Measurements from ENCODE around the gene STK11IP.
A peak's percentile ranks its signal among the peaks of the same experiment; 100 is the strongest.

STK11IP gene

GRCh38 chr2:219612577-219613286 lies 15.1 kb downstream of the STK11IP start:
- H3K4me3 ChIP-seq (ENCODE audit: low read depth, low read length): no peak overlapping the region
- DNase-seq (ENCODE audit: low read depth): no peak

- H3K4me3 ChIP-seq (ENCODE audit: low read depth, low read length): no peak overlapping the region
- DNase-seq (ENCODE audit: low read depth): no peak
Observed at GRCh38 chr2:219613461-219614070, 15.9 kb downstream of the STK11IP start.

- no peak for DNase-seq (ENCODE audit: low read depth)
- H3K4me3 ChIP-seq (ENCODE audit: low read depth, low read length): no peak overlapping the region
Observed at GRCh38 chr2:219614076-219614860, 16.6 kb downstream of the STK11IP start.

DNA sequence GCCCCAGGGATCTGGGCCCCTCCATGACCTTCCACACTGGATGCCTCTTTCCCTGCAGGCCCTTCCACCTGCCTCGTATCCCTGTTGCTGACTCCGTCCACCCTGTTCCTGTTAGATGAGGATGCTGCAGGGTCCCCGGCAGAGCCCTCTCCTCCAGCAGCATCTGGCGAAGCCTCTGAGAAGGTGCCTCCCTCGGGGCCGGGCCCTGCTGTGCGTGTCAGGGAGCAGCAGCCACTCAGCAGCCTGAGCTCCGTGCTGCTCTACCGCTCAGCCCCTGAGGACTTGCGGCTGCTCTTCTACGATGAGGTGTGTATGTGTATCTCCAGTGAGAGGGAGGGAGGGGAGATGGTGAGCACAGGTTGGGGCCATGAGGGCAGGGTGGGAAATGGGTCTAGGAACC lies 17.4 kb downstream of the STK11IP start:
- H3K4me3 ChIP-seq (ENCODE audit: low read depth, low read length): no peak overlapping the region
- no peak for DNase-seq (ENCODE audit: low read depth)

DNA sequence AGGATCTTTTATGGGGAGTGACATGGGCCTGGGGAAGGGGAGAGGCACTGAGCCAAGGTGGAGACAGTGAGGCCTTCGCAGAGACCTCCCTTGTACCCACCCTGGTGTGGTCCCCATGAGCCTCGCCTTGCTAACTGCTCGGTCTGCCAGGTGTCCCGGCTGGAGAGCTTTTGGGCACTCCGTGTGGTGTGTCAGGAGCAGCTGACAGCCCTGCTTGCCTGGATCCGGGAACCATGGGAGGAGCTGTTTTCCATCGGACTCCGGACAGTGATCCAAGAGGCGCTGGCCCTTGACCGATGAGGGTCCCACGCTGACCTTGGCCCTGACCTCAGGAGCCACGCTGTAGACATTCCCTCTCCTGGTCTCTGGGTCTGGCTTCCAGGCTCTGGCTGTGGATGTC lies 18.2 kb downstream of the STK11IP start:
- no peak for DNase-seq (ENCODE audit: low read depth)
- H3K4me3 ChIP-seq (ENCODE audit: low read depth, low read length): no peak overlapping the region

DNA sequence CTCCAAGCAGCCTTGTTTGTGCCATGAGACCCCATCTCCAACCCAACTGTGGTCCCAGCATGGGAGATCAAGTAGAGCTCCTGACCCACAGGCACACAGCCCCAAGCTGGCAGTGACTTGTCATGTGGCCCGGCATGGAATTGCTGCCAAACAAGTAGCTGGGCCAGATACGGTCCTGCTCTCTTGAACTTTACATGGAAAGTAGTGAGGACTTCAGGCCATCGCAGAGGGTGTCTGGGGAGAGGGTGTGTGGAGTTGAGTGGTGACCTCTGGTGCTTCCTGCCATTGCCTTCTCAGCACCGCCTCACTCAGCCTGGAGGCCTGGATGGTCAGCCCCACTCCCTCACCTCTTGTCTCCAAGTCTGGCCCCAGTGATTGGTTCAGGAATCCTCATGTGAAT lies 18.9 kb downstream of the STK11IP start:
- no peak overlapping the region for H3K4me3 ChIP-seq (ENCODE audit: low read depth, low read length)
- DNase-seq (ENCODE audit: low read depth): no peak

GRCh38 chr2:219618733-219619122 lies 21.1 kb downstream of the STK11IP start:
- no peak overlapping the region for H3K4me3 ChIP-seq (ENCODE audit: low read depth, low read length)
- DNase-seq (ENCODE audit: low read depth): no peak

DNA sequence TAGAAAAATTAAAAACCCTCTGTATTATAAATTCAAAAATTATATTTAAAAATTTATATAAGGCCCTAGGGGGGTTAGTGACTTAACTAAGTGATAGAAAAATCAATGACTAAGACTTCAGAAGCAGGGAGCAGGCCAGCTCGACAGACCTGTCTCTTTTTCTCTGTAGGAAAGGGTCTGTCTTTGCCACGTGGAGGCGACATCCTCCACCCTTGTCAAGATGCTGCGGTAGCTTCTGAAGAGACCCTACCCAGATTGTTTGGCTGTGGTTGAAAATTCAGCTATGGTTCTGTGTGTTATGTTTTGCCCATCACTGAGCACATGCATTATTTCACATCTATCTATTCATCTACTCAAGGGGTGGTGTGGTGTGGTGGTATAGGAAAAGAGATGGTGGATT lies 21.6 kb downstream of the STK11IP start:
- H3K4me3 ChIP-seq (ENCODE audit: low read depth, low read length): no peak overlapping the region
- DNase-seq (ENCODE audit: low read depth): no peak

- no peak for DNase-seq (ENCODE audit: low read depth)
- no peak overlapping the region for H3K4me3 ChIP-seq (ENCODE audit: low read depth, low read length)
Observed at GRCh38 chr2:219620546-219620945, 22.9 kb downstream of the STK11IP start.

GRCh38 chr2:219621935-219622334 lies 24.3 kb downstream of the STK11IP start:
- H3K4me3 ChIP-seq (ENCODE audit: low read depth, low read length): no peak overlapping the region
- DNase-seq (ENCODE audit: low read depth): no peak

DNA sequence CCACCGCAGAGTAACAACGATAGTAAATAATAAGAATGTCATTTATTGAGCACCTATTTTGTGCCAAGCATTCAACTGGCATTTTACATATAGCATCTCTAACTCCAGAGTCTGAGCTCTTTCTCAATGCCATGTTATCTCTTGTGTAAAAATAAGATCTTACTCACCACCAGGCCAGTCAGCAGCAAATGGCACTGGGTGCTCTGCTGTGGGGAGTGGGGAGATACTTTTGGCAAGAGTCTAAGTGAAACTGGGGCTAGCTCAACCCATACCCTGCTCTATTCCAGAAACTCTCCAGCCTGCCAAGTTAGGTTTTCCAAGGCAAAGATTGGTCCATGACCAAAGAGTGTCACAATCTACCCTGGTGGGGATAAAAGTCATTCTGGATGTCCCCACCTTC lies 24.8 kb downstream of the STK11IP start:
- no peak for DNase-seq (ENCODE audit: low read depth)
- no peak overlapping the region for H3K4me3 ChIP-seq (ENCODE audit: low read depth, low read length)

GRCh38 chr2:219624565-219624964 lies 26.9 kb downstream of the STK11IP start:
- no peak for DNase-seq (ENCODE audit: low read depth)
- H3K4me3 ChIP-seq (ENCODE audit: low read depth, low read length): no peak overlapping the region

- H3K4me3 ChIP-seq (ENCODE audit: low read depth, low read length): no peak overlapping the region
- no peak for DNase-seq (ENCODE audit: low read depth)
Observed at GRCh38 chr2:219625179-219625578, 27.5 kb downstream of the STK11IP start.

GRCh38 chr2:219626540-219626939 lies 28.9 kb downstream of the STK11IP start:
- DNase-seq (ENCODE audit: low read depth): no peak
- H3K4me3 ChIP-seq (ENCODE audit: low read depth, low read length): no peak overlapping the region

GRCh38 chr2:219627103-219628100 lies 29.7 kb downstream of the STK11IP start, which contains the start of gene SLC4A3:
Gene SLC4A3, plus strand, starts transcription at chr2:219627630. Its CDS starts 363 bp downstream, at chr2:219627993.
- peak within 1 kb of the TSS; percentile 64 for H3K4me3 ChIP-seq (ENCODE audit: low read depth, low read length)

DNA sequence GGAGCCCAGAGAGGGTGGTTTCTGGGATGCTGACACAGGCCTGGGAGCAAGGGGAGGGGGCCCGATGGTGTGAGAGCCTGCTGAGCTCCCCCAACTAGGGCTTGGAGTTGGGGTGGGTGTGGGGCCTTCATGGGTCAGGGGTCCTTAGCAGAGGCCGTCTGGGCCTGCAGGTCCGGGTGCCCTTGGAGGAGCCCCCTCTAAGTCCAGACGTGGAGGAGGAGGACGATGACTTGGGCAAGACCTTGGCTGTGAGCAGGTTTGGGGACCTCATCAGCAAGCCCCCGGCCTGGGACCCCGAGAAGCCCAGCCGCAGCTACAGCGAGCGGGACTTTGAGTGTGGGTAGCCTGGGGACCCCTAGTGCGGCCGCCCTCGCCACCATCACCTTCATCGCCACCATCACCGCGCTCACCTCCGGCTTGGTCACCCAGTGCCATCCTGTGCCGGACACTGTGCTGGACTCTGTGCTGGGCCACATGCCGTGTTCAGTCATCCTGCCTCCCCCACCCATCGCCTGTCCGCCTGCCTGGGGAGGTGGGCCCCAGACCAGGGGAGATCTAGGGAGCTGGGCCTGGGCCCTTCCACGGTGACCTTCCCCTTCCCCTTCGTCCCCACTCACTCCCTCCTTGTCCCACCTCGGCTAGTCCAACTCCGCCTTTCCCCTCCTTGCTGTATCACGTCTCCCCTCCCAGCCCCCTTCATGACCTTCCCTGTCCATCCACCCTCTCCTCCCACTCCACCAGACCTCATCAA lies 30.8 kb downstream of the STK11IP start:
- no peak for DNase-seq (ENCODE audit: low read depth)
- peak overlapping the region; percentile 64 for H3K4me3 ChIP-seq (ENCODE audit: low read depth, low read length)

More at GRCh38 chr2:219627103-219628100, 29.7 kb downstream of the STK11IP start, which contains the start of gene SLC4A3:
- no peak for DNase-seq (ENCODE audit: low read depth)

GRCh38 chr2:219628986-219629901 lies 31.6 kb downstream of the STK11IP start:
- H3K4me3 ChIP-seq (ENCODE audit: low read depth, low read length): no peak overlapping the region
- DNase-seq (ENCODE audit: low read depth): no peak

Data from skeletal muscle cell (primary cell).